Epithelial cell of esophagus (primary cell): ENCODE data around the gene EPM2A.
"Not testable (repeated sequence)": the region's sequence is repeated elsewhere in the genome, so short reads cannot be mapped to it uniquely, and the experiment has no call there.

Experiments
- DNase-seq: peaks from one replicate; pipeline ENCODE4 v3.0.0; 2010; ENCODE audit warnings: low read depth
- H3K4me3 ChIP-seq: 2 replicates; pipeline ENCODE4 v1.5.1; 2011; ENCODE audit warnings: mild to moderate bottlenecking, low read length, control low read depth
- CTCF ChIP-seq: IDR thresholded peaks from 2 replicates; pipeline ENCODE4 v1.5.1; 2011; ENCODE audit warnings: low read depth, mild to moderate bottlenecking, low read length, control low read depth, inconsistent platforms; ENCODE audit not compliant: insufficient read depth; ENCODE audit errors: missing control alignments

Gene EPM2A

GRCh38 chr6:145705561-145705960 is 29.8 kb downstream of the EPM2A start:
- peak; percentile 50 for DNase-seq
- no peak for TF ChIP-seq CTCF
- H3K4me3 ChIP-seq, result no peak overlapping the region

- peak; percentile 24 for TF ChIP-seq CTCF
- DNase-seq, result peak; percentile 10
- no peak overlapping the region for H3K4me3 ChIP-seq
Measured at GRCh38 chr6:145704143-145704781, 31.1 kb downstream of the EPM2A start.

- TF ChIP-seq CTCF, result no peak
- no peak overlapping the region for H3K4me3 ChIP-seq
Measured at GRCh38 chr6:145699462-145699861, 35.9 kb downstream of the EPM2A start.

GRCh38 chr6:145697401-145697800 is 37.9 kb downstream of the EPM2A start:
- not testable (repeated sequence) for H3K4me3 ChIP-seq, DNase-seq

More at GRCh38 chr6:145699462-145699861, 35.9 kb downstream of the EPM2A start:
- DNase-seq, result peak; percentile 74

- DNase-seq, result no peak
- H3K4me3 ChIP-seq, result no peak overlapping the region
- no peak for TF ChIP-seq CTCF
Measured at GRCh38 chr6:145694083-145694737, 41.1 kb downstream of the EPM2A start.

- no peak overlapping the region for H3K4me3 ChIP-seq
- TF ChIP-seq CTCF, result no peak
- DNase-seq, result no peak
Measured at GRCh38 chr6:145690969-145691368, 44.4 kb downstream of the EPM2A start.

- DNase-seq, result no peak
- no peak overlapping the region for H3K4me3 ChIP-seq
- no peak for TF ChIP-seq CTCF
Measured at GRCh38 chr6:145689529-145689928, 45.8 kb downstream of the EPM2A start.
